Fibroblast of skin of abdomen (primary cell): Measurements from ENCODE around the gene RNF214.
"Not testable (repeated sequence)": the region's sequence is repeated elsewhere in the genome, so short reads cannot be mapped to it uniquely, and the experiment has no call there.

Experiments used
- DNase-seq: peaks from one replicate; pipeline ENCODE4 v3.0.0-alpha.2; 2013

RNF214 gene

GRCh38 chr11:117231842-117232091 lies 704 bp upstream of the RNF214 start, which contains the start of gene PCSK7:
Gene PCSK7 (minus strand): TSS chr11:117232073. CDS start chr11:117229844, 2,229 bp downstream.
- DNase-seq: no peak

- DNase-seq: no peak
Measured at GRCh38 chr11:117232911-117233409, 489 bp downstream of the RNF214 start.

GRCh38 chr11:117238221-117238620 lies 5.8 kb downstream of the RNF214 start:
- no peak for DNase-seq

- DNase-seq: peak; percentile 91
Measured at GRCh38 chr11:117239295-117239694, 6.8 kb downstream of the RNF214 start.

- DNase-seq: no peak
Measured at GRCh38 chr11:117248341-117248740, 15.9 kb downstream of the RNF214 start.

GRCh38 chr11:117249571-117249970 lies 17.1 kb downstream of the RNF214 start:
- no peak for DNase-seq

GRCh38 chr11:117251506-117251905 lies 19.0 kb downstream of the RNF214 start:
- no peak for DNase-seq

GRCh38 chr11:117255966-117256365 lies 23.5 kb downstream of the RNF214 start:
- DNase-seq: no peak

GRCh38 chr11:117256573-117256972 lies 24.1 kb downstream of the RNF214 start:
- DNase-seq: peak; percentile 42

GRCh38 chr11:117258576-117258975 lies 26.1 kb downstream of the RNF214 start:
- peak; percentile 34 for DNase-seq

- peak; percentile 85 for DNase-seq
Measured at GRCh38 chr11:117259417-117259816, 26.9 kb downstream of the RNF214 start.

GRCh38 chr11:117264624-117265323 lies 32.3 kb downstream of the RNF214 start:
- DNase-seq: not testable (repeated sequence)

- no peak for DNase-seq
Measured at GRCh38 chr11:117265745-117266144, 33.3 kb downstream of the RNF214 start.

- no peak for DNase-seq
Measured at GRCh38 chr11:117269856-117270255, 37.4 kb downstream of the RNF214 start.

GRCh38 chr11:117271208-117271607 lies 38.7 kb downstream of the RNF214 start:
- DNase-seq: no peak

GRCh38 chr11:117272175-117272574 lies 39.7 kb downstream of the RNF214 start:
- not testable (repeated sequence) for DNase-seq

- DNase-seq: peak; percentile 91
Measured at GRCh38 chr11:117273550-117274289, 41.2 kb downstream of the RNF214 start.

- DNase-seq: no peak
Measured at GRCh38 chr11:117278347-117278746, 45.9 kb downstream of the RNF214 start.

- DNase-seq: no peak
Measured at GRCh38 chr11:117279711-117280376, 47.4 kb downstream of the RNF214 start.

GRCh38 chr11:117281159-117281558 lies 48.7 kb downstream of the RNF214 start:
- peak; percentile 99 for DNase-seq

- no peak for DNase-seq
Measured at GRCh38 chr11:117281869-117282268, 49.4 kb downstream of the RNF214 start.

GRCh38 chr11:117282956-117283355 lies 50.5 kb downstream of the RNF214 start:
- no peak for DNase-seq

GRCh38 chr11:117284053-117284452 lies 51.6 kb downstream of the RNF214 start:
- DNase-seq: no peak

GRCh38 chr11:117286588-117286987 lies 54.1 kb downstream of the RNF214 start:
- no peak for DNase-seq
